ENCODE measurements around the gene KLHL29.

- TF ChIP-seq POLR2A (IDR thresholded peaks at IDR 0.05) (no peak), EP300 (IDR thresholded peaks at IDR 0.05) (no peak)
- TF ChIP-seq, protein P1, sequence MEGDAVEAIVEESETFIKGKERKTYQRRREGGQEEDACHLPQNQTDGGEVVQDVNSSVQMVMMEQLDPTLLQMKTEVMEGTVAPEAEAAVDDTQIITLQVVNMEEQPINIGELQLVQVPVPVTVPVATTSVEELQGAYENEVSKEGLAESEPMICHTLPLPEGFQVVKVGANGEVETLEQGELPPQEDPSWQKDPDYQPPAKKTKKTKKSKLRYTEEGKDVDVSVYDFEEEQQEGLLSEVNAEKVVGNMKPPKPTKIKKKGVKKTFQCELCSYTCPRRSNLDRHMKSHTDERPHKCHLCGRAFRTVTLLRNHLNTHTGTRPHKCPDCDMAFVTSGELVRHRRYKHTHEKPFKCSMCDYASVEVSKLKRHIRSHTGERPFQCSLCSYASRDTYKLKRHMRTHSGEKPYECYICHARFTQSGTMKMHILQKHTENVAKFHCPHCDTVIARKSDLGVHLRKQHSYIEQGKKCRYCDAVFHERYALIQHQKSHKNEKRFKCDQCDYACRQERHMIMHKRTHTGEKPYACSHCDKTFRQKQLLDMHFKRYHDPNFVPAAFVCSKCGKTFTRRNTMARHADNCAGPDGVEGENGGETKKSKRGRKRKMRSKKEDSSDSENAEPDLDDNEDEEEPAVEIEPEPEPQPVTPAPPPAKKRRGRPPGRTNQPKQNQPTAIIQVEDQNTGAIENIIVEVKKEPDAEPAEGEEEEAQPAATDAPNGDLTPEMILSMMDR (IDR thresholded peaks at IDR 0.05), result no peak
These were observed 14.8 kb downstream of the KLHL29 start for GRCh38 chr2:23399674-23400261.

Data from ovary (tissue), 3 donors.